GM12864 (cell line): ENCODE measurements around the gene KLHL35.

Experiments used
- DNase-seq: peaks from one replicate; pipeline ENCODE4 v3.0.0-alpha.2; 2011; ENCODE audit warnings: low read depth
- H3K4me3 ChIP-seq: 2 replicates; pipeline ENCODE4 v1.5.1; 2011; ENCODE audit warnings: mild to moderate bottlenecking, low read depth, low read length, control low read depth
- TF ChIP-seq, protein P1 (sequence below): IDR thresholded peaks from 2 replicates; pipeline ENCODE4 v1.5.1; 2011; ENCODE audit warnings: low read depth, mild to moderate bottlenecking, moderate library complexity, low read length, control low read depth, inconsistent platforms; ENCODE audit errors: missing control alignments

The KLHL35 gene

DNA sequence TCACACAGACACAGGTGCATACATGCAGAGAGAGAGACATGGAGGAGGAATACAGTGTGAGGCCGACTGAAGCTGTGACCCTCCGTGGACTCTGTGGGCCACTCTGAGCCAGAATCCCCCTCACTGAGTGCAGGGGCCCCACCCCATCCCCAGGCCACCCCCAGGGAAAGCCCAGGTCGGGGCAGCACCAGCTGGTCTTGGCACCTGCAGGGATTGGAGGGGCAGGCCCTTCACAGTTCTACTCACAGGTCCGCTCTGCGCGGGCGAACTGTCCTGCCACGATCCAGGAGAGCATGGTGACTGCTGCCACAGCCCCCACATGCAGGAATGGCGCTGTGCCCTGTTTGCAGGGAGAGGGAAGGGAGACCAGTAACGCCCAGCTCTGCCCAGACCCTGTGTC, 16.3 kb upstream of the KLHL35 start:
- TF ChIP-seq, protein P1, sequence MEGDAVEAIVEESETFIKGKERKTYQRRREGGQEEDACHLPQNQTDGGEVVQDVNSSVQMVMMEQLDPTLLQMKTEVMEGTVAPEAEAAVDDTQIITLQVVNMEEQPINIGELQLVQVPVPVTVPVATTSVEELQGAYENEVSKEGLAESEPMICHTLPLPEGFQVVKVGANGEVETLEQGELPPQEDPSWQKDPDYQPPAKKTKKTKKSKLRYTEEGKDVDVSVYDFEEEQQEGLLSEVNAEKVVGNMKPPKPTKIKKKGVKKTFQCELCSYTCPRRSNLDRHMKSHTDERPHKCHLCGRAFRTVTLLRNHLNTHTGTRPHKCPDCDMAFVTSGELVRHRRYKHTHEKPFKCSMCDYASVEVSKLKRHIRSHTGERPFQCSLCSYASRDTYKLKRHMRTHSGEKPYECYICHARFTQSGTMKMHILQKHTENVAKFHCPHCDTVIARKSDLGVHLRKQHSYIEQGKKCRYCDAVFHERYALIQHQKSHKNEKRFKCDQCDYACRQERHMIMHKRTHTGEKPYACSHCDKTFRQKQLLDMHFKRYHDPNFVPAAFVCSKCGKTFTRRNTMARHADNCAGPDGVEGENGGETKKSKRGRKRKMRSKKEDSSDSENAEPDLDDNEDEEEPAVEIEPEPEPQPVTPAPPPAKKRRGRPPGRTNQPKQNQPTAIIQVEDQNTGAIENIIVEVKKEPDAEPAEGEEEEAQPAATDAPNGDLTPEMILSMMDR = no peak
- DNase-seq = no peak
- no peak overlapping the region for H3K4me3 ChIP-seq

DNA sequence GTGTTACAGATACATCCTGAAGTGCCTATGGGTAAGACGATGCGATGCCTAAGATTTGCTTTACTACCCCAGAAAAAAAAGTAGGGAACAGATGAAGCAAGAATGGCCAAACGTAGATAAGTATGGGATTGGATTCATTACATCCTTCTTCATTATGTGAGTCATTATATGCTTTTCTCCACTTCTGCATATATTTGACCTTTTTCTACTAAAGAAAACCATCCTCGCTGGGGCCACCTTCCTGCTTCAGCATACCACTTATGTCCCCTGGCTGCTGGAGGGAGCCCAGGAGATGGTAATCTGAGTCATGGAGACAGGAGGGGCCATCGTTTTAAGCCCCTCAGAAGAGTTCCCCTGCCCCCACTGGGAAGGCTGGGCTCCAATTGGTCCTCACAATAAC, 14.4 kb upstream of the KLHL35 start:
- DNase-seq = no peak
- no peak overlapping the region for H3K4me3 ChIP-seq
- TF ChIP-seq, protein P1 = no peak

DNA sequence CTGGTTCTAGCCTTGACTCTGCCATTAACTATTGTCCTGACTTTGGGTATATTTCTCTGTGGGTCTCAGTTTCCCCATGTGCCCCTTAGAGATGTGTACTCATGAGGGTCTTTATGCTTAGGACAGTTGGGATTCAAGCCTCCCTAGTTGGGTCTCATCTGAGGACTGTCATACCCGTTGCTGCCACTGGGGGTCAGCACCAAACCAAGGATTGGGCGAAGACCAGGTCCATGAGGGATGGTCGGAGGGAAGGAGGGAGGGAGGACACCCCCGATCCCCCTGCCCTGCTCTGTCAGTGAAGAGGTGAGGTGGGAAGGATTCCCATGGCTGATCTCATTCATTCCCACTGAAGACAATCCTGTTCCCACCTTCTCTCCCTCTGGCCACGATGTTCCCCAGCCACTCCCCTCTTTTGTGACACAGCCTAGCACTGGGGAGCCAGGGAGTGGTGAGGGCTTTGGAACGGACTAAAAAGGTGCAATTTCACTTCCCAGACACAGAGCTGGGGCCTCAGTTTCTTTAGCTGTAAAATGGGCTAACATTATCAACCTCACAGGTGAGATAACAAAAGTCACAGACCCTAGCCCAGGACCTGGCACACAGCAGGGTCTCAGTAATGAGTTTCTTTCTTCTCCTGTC, 12.4 kb upstream of the KLHL35 start:
- H3K4me3 ChIP-seq = no peak overlapping the region
- DNase-seq = no peak
- TF ChIP-seq, protein P1 = peak; percentile 98

DNA sequence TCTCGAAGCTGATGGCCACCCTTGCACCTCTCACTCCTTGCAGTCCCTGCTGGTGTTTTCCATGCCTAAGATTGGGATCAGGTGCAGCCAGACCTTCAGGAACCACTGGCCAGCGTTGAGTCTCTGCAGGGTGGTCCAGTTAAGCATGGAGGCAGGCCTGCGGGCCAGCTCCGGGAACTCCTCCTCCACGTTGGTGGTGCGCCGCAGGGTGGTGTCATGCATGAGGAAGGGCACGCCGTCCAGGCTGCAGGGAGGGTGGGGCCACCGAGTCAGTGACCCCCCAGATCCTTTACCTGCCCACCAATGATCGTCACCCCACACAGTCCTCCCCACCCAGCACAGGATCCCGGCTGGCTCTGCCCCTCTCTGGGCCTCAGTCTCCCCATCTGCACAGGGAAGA, 10.0 kb upstream of the KLHL35 start:
- no peak for DNase-seq
- H3K4me3 ChIP-seq = no peak overlapping the region
- TF ChIP-seq, protein P1 = no peak

DNA sequence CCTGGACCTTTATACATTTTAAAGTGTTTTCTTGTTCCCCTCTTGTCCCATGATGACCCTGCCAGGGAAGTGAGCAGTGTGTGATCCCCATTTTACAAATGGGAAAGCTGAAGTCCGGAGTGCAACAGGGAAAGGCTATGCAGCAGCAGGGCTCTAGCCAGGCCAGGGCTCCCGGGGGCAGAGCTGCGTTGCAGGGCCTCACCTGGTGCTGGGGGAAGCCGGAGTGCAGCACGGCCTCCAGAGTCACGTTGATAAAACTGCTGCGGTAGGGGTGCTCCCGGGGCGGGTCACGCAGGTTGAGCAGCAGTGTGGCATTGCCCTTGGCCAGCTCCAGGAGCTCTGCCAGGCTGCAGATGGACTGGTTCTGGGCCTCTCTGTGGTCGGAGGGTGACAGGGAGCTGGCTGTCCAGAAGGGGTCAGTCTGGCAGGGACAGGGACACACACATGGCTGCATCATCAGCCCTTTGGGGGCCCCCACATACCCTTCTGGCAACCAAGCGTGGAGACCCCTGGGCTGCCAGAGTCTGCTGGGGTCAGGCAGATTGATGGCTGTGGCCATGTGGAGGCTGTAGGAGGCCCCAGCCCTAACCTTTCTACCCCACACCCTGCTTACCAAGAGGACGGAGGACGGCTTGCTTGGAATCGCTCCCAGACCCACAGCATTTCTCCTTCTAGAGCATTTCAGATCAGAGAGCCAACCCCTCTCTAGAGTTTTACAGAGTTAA, 9.3 kb upstream of the KLHL35 start:
- H3K4me3 ChIP-seq = no peak overlapping the region
- TF ChIP-seq, protein P1 = no peak
- no peak for DNase-seq

DNA sequence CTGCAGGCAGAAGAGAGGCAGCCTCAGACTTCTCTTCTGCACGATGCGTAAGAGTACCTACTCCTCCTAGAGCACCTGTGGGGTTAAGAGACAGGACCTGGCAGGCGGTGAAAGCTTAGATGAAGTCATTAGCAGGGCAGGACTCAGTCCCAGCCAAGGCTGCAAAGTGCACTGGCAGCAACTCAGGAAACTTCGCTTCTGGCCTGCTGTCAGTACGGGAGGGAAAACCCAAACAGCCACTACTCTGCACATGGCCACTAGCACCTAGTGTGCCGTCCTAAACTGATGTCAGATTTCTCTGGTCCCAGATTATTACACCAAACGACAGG, 8.8 kb upstream of the KLHL35 start:
- H3K4me3 ChIP-seq = no peak overlapping the region
- no peak for DNase-seq
- TF ChIP-seq, protein P1 = no peak
